Activated CD4-positive, alpha-beta T cell treated with anti-CD3 and anti-CD28 coated beads, Interleukin-2, amount 50 U/mL, for 24 hours (primary cell): Measurements from ENCODE around the gene LMTK2.

ENCODE experiments used
- DNase-seq, 2 donors: peaks; one replicate each; pipeline ENCODE4 v3.0.0-alpha.2; 2020; ENCODE audit warnings: low read depth in 1 of 2, low spot score in 1 of 2

LMTK2 gene

DNA sequence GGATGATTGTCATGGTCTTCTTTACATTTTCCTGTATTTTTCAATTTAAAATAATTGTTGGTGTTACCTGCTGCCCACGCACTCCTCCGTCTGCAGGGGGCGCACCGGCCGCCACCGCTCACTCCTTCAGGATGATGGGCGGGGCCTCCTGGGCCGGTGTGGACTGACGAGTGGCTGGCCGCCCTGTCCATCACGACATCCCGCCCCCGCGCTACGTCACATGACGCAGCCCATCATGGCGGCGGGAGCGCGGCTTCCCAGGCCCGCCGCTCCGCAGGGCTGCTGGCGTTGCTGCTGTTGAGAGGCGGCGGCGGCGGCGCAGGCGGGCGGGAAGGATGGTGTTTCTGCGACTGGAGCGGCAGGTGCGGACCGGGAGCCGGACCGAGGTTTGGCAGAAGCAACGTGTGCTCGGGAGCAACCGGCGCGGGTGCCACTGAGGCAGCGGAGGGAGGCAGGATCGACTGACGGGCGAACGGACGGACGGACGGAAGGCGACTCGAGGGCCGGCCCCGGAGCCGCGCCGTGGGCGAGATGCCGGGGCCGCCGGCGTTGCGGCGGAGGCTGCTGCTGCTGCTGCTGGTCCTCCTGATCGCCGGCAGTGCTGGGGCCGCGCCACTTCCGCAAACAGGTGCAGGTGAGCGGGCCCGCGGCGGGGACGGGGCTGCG is at the start of gene LMTK2:
TSS of gene LMTK2 (plus strand) at position 216 of the 666 bp plus-strand sequence. CDS start at position 532, 316 bp downstream.
- peak; percentile 94 to 98 for DNase-seq

DNA sequence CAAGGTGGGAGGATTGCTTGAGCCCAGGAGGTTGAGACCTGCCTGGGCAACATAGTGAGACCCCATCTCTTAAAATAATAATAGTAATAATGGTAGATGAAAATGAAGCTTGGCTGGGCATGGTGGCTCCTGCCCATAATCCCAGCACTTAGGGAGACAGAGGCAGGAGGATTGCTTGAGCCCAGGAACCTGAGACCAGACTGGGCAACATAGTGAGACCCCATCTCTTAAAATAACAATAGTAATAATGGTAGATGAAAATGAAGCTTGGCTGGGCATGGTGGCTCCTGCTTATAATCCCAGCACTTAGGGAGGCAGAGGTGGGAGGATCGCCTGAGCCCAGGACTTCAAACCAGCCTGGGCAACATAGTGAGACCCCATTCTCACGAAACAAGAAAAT is 49.5 kb upstream of the LMTK2 start:
- DNase-seq: no peak

DNA sequence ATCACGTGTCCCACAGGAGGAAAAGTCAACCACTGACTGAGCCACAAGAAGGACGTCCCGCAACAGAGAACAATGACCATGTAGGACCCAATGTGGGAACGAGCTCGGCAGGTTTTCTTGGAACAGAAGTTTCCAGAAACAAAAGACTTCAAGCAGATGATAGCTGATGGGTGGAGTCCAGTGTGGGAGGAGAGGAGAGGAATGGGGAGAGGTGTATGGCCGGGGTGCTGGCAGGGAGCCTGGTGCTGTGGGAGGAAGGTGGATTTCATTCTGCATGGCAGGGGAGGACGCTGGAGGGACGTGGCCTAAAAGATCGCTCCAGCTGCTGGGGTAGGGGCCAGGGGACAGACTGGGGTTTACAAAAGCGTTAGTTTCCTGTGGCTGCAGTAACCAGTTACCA is 48.5 kb upstream of the LMTK2 start:
- DNase-seq: no peak

DNA sequence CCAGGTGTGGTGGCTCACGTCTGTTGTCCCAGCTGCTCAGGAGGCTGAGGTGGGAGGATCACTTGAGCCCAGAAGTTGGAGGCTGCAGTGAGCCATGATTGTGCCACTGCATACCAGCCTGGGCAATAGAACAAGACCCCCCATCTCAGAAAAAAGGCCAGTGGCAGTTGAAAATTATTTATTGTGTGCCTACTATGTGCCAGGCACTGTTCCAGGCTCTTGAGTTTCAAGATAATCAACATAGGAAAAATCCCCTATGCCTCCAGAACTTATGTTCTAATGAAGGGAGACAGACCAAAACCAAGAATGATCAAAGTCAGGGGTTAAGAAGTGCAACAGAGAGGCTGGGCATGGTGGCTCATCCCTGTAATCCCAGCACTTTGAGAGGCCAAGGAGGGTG is 42.4 kb upstream of the LMTK2 start:
- no peak for DNase-seq

DNA sequence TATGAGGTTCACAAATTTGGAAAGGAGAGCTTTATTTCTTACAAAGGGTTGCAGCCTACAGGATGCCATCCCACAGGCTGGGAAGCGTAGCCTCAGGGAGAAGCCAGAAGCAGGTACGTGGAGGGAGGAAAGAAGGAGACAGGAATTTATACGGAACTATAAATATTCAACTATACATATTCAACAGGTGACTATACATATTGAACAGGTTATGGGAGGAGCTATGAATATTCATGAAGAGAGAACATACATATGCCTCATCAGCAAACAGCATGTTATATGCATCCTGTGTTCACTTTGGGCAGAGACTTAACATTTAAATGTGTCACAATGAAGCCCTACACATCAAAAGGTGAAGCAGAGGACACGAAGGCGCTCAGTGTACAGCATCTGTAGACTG is 40.5 kb upstream of the LMTK2 start:
- no peak for DNase-seq

DNA sequence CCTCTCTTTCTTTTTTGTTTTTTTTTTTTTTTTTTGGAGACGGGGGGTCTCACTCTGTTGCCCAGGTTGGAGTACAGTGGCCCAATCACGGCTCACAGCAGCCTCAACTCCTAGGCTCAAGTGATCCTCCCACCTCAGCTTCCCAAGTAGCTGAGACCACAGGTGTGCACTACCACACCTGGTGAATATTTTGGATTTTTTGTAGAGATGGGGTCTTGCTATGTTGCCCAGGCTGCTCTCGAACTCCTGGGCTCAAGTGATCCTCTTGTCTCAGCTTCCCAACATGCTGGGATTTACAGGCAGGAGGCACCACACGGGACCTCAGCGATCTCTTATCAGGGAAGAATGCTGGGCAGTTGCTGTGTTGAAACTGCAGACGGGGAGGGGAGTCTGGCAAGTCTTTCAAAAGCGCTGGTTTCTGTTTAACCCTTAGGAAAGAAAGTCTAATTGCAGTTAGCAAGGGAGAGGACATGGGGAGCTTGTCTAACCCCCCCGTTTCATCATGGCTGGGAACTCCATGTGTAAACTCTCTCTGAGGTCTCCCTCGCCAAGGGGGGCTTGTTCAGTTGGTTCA is 39.6 kb upstream of the LMTK2 start:
- no peak for DNase-seq

DNA sequence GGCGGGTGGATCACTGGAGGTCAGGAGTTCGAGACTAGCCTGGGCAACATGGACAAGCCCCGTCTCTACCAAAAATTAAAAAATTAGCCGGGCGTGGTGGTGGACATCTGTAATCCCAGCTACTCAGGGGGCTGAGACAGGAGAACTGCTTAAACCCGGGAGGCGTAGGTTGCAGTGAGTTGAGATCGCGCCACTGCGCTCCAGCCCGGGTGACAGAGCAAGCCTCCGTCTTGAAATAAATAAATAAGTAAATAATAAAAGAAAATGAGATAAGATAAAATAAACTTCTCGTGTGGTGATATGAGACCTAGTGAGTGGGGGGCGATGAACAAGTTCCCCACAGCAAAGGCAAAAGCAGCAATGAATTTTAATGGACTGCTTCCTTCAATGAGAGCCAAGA is 33.6 kb upstream of the LMTK2 start:
- DNase-seq: no peak

DNA sequence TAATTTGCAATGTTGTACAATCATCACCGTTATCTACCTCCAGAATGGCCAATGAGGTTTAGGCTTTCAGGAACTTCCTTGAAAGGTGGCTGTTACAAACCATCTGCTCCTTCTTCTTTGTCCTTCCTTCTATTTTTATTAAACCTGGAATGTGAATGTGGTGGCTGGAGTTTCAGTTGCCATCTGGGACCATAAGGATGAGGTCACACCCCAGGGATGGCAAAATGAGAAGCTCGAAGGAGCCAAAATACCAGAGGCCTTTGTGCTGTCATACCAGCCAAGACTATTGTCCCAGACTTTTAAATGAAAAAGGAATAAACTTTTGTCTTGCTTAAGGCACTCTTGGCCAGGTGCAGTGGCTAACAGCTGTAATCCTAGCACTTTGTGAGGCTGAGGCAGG is 30.9 kb upstream of the LMTK2 start:
- no peak for DNase-seq

DNA sequence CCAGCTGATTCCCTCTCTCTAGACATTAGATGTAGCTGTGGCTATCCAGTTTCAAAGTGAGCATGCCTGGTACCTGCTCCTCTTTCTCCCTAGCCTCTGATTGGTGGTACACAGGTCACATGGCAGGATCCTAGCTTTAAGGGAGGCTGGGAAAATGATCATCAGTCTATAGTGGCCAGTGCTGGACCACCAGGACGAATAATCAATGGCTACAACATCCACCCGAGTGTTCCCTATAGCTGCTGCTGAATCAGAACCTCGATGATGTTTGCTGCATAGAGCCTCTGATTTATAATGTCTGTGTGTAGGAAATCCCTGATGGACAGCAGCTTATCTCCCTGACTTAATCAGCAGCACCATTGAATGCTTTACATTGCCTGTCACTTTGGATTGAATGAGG is 28.9 kb upstream of the LMTK2 start:
- DNase-seq: no peak

DNA sequence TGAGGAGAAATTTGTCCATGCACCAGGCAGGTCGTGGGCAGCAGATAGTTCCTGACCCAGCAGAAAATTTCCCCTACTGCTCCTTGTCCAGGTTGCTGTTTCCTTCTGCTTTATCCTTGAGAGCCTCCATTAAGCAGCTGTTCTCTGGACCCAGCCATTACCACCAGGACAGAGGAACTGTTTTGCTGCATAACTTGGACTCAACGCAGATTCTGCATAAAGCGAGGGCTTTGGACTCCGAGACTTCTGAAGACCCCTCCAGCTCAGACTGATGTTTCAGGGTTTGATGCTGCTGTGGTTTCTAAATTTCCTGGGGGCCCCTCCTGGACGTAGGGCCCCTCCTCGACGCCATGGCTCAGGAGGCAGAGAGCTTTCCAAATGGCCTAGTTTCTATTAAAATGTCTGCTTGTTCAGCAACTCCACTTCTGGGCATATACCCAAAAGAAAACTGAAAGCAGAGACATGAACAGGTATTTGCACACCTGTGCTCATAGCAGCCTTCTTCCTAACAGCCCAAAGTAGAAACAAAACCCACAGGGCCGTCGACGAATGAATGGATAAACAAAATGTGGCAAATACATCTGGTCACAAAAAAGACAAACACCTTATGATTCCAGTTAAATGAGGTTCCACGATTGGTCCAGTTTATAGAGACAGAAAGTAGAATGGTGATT is 28.3 kb upstream of the LMTK2 start:
- no peak for DNase-seq

DNA sequence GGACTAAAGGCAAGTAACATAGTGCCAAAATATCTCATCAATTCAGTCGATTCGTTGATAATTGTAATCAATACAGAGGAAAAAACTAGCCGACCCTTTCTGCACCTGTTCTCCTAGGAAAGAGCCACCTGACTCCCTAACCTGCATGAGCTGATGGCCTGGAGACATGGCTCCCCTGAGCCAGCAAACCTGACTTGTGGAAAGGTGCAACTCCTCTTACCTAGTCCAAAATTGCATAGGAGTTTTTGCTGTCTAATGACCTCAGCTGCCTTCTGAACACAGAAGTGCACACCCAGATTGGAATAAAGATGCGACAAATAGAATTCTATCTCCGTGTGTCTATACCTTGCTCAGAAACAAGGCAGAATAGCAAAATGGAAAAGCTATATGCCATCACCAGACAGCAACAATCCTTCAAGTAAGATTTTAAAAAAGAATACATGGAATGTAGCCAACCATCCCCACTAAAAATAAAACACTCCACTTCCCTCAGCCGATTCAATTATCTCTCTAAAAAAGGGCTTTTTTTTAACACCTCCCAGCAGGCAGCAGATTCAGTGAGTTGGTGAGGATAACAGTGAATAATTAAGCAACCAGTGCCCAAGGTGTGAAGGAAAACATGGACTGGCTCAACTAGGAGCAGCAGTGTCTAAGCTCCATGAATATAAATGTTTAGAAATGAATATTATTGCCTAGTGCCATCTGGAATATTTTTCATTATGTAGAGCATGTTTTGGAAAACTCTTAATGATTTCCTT is 26.6 kb upstream of the LMTK2 start:
- DNase-seq: no peak

DNA sequence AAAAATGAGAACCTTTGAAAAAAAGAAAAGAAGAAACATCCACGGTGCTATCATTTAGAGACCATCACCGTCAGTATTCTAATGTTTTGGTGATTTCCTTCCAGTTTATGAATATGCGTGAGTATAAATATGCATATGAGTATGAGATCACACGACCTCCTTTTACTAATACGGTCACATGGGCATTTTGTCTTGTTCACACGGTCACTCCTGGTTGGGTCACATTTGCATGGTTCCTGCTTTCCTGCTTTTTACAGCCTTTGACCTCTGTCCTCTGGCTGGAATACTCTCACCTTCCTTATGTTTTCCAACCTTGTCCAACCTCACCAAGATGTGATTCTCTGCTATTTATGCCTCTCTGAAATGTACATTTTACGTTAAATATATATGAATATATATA is 25.3 kb upstream of the LMTK2 start:
- no peak for DNase-seq

DNA sequence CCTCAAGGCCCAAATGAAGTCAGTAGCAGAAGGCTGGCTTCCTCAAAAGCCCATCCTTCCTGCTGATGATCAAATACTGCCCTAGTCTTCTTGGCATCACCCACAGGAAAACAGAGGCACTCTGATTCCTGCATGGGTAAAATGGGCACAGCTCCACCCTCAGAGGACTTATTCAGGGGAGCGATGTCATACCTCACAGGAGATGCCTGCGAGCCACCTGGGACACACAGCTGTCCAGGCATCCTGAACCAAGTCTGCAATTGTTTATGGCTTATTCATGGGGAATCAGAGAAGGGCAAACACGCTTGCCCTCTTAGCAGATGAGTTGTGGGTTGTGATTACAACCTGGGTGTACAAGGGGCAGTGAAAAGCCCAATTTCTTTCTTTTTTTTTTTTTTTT is 22.0 kb upstream of the LMTK2 start:
- no peak for DNase-seq

DNA sequence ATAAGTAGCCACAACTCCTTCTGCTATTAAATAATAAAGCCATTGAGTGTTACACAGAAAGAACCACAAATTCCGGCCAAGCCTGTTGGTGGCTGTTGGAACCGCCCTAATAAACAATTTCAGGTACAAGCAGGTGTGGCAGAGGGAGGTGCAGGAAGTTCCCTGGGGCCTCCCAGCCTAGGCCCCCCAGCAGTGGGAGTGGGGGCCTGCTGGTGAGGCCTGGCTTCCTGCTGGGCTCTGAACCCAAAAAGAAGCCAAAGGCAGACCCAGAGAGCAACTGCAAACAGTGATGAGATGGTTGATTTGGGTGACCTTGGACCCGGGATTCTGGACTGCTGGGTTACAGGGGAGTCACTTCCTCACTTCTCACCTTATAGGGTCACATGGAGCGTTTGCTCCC is 21.0 kb upstream of the LMTK2 start:
- DNase-seq: no peak

DNA sequence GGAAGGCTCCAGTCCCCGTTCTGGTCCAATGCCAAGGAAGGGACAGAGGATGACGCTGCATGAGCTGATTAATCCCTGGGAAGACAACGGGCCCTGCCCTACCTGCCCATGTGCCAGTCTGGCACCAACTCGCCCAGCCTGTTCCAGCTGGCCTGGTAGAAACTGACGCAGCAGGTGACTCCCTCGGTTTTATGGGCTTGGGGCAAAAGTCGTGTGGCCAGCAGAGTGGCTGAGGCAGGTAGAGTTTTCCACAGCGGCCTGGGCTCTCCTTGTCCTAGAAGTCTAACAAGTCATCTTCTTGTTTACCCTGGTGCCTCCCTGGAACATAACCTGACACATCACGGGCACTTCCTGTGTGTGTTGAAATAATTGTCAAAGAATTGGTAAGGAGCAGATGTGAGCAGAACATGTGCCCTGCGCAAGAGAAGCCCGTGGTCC is 20.4 kb upstream of the LMTK2 start:
- DNase-seq: no peak

DNA sequence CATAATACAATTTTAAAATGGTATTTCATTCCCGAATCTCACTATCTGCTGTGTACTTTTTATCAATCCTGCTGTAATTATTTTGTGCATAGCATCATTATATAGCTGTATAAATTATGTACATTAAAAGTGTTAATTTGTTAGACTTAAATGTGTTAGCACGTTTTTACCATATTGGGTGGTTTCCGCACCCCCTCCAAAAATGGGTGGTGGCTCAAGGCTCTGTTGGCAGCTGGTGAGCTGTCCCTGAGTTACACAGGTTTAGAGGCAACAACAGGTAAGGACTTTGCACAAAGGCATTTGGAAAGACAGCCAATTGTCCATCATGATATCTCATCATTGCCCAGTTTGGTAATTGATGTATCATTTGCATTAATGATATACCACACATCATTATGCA is 18.6 kb upstream of the LMTK2 start:
- DNase-seq: no peak

DNA sequence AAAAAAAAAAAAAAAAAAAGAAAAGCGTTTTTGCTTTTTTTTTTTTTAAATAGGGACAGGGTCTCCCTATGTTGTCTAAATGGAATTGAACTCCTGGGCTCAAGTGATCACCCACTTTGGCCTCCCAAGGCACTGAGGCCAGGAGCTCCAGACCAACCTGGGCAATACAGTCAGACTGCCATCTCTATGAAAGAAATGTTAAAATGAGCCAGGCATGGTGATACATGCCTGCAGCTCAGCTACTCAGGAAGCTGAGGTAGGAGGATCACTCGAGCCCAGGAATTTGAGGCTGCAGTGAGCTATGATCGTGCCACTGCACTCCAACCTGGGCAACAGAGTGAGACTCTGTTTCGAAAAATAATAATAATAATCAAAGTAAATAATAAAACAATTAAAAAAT is 16.5 kb upstream of the LMTK2 start:
- DNase-seq: no peak

DNA sequence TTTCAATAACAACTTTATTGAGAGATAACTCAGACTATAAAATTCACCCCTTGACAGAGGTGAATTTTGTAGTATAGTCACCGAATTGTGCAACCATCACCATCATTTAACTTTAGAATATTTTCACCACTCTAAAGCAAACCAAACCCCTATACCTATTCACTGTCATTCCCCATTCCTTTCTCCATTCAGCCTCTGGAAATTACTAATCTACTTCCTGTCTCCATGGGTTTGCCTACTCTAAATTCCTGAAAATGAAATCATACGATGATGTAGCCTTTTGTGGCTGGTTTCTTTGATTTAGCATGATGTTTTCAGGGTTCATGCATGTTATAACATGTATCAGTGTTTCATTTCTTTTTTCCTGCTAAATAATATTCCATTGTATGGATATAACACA is 15.6 kb upstream of the LMTK2 start:
- DNase-seq: no peak

DNA sequence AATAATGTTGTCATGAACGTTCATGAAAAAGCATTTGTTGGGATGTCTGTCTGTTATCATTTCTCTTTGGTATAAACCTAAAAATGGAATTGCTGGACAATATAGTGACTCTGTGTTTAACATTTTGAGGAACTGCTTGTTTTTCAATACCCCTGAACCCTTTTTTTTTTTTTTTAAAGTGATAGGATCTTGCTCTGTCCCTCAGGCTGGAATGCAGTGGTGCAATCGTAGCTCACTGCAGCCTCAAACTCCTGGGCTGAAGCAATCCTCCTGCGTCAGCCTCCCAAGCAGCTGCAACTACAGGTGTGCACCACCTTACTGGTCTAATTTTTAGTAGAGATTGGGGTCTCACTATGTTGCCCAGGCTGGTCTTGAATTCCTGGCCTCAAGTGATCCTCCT is 15.1 kb upstream of the LMTK2 start:
- DNase-seq: no peak

DNA sequence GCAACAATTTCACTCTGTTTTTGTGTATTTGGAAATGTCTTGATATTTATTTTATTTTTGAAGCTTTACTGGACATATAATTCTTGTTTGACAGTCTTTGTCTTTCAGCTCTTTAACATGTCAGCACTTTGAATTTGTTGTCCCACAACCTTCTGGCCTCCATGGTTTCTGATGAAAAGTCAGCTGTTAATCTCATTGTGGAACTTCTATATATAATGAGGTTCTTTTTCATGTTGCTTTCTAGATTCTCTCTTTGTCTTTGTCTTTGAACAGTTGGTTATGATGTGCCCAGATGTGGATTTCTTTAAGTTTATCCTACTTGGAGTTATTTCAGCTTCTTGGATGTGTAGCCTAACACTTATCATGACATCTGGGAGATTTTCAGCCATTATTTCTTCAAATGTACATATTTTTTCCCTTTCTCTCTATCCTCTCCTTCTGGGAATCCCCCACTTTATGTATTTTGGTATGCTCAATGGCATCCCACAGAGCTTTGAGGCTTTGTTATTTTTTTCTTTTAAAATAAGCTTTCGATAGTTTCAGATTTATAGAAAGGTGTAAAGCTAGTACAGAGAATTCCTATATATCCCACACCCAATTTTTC is 9.5 kb upstream of the LMTK2 start:
- DNase-seq: no peak

DNA sequence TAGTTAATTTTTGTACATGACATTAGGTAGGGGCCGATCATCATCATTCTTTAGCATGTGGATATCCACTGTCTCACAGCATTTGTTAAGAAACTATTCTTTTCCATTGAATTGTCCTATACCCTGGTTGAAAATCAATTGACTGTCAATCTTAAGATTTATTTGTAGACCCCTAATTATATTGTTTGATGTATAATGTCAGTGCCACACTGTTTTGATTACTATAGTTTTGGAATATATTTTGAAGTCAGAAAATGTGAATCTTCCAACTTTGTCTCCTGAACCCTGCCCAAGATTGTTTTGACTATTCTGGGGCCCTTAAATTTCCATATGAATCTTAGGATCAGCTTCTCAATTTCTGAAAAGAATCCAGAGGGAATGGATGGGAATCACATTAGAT is 6.6 kb upstream of the LMTK2 start:
- DNase-seq: no peak

DNA sequence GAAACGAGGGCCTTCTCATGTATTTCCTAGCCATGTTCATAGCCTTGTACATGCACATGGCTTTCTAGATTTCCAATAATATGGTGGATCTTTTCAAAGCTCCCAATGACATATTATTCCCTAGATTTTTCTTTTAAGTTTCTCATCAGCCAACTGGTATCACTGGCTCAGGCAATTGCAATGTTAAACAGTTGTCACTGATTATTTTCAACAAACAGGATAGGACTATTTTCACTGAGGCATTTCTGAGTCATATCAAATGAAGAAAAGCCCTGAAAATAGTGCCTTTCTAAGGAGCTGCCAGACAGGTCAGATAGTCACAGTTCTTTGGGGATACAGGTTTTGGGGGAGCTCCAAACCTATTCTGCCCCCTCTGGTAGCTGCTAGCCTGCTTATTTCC is 4.5 kb upstream of the LMTK2 start:
- DNase-seq: no peak
